Measurements from ENCODE around the gene NFATC3.

DNA sequence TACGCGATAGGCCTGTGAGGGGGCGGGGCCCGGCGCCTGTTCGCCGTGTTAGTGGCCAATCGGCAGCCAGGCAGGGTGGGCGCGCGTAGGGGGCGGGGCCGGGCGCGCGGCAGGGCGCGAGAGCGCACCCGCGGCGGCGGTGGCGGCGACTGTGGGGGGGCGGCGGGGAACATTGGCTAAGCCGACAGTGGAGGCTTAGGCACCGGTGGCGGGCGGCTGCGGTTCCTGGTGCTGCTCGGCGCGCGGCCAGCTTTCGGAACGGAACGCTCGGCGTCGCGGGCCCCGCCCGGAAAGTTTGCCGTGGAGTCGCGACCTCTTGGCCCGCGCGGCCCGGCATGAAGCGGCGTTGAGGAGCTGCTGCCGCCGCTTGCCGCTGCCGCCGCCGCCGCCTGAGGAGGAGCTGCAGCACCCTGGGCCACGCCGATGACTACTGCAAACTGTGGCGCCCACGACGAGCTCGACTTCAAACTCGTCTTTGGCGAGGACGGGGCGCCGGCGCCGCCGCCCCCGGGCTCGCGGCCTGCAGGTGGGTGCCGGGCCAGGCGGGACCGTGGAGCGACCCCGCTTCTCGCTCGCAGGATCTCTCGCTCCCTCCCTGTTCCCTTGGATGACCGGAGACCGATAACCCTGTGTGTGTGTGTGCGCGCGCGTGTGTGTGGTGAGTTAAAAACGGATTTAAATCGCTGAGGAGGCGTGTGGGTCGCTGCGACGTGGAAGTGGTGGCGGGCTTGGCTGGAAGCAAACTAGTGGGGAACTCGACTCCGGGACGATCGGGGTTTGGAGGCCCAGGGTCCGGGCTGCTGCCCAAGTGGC, at the start of gene NFATC3:
- TF ChIP-seq EZH2 (IDR thresholded peaks at IDR 0.05; ENCODE audit: low read length, unreplicated experiment), result no peak
- TF ChIP-seq, protein P1, sequence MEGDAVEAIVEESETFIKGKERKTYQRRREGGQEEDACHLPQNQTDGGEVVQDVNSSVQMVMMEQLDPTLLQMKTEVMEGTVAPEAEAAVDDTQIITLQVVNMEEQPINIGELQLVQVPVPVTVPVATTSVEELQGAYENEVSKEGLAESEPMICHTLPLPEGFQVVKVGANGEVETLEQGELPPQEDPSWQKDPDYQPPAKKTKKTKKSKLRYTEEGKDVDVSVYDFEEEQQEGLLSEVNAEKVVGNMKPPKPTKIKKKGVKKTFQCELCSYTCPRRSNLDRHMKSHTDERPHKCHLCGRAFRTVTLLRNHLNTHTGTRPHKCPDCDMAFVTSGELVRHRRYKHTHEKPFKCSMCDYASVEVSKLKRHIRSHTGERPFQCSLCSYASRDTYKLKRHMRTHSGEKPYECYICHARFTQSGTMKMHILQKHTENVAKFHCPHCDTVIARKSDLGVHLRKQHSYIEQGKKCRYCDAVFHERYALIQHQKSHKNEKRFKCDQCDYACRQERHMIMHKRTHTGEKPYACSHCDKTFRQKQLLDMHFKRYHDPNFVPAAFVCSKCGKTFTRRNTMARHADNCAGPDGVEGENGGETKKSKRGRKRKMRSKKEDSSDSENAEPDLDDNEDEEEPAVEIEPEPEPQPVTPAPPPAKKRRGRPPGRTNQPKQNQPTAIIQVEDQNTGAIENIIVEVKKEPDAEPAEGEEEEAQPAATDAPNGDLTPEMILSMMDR (conservative IDR thresholded peaks at IDR 0.05; ENCODE audit: low read depth, low read length), result no peak
- no peak for TF ChIP-seq EZH2phosphoT487 (IDR thresholded peaks at IDR 0.05; ENCODE audit: borderline replicate concordance, low read length)

All from PC-3 (cell line).